ENCODE measurements around the gene FADS3.

FADS3 gene

GRCh38 chr11:61905801-61906521 lies 14.6 kb upstream of the FADS3 start:
- Histone ChIP-seq H3K36me3 (ENCODE audit: control insufficient read depth, insufficient read depth, low read length) (no peaks in the 10 kb centered on the region), H3K4me3 (ENCODE audit: extremely low read depth, insufficient read depth, low read length, poor library complexity, severe bottlenecking) (no peak overlapping the region), H3K4me1 (ENCODE audit: control insufficient read depth, insufficient read depth, low read length, poor library complexity, severe bottlenecking) (peaks cover 8% of the 10 kb centered on the region), H3K9me3 (ENCODE audit: control insufficient read depth, low read length) (no peaks in the 10 kb centered on the region), H3K27ac (ENCODE audit: low read depth, low read length, severe bottlenecking) (no peak overlapping the region)
- 92 to 93% methylated on average over 7 to 13 of the region's 14 CpGs for WGBS, 2 experiments (ENCODE audit: insufficient coverage in 2 of 2)

- Histone ChIP-seq H3K4me1 (ENCODE audit: control insufficient read depth, insufficient read depth, low read length, poor library complexity, severe bottlenecking) (peaks cover 8% of the 10 kb centered on the region), H3K4me3 (ENCODE audit: extremely low read depth, insufficient read depth, low read length, poor library complexity, severe bottlenecking) (no peak overlapping the region), H3K9me3 (ENCODE audit: control insufficient read depth, low read length) (no peaks in the 10 kb centered on the region), H3K27ac (ENCODE audit: low read depth, low read length, severe bottlenecking) (no peak overlapping the region), H3K36me3 (ENCODE audit: control insufficient read depth, insufficient read depth, low read length) (no peaks in the 10 kb centered on the region)
- WGBS, 2 experiments (ENCODE audit: insufficient coverage in 2 of 2): 94% methylated on average over 13 of the region's 13 CpGs
Observed at GRCh38 chr11:61905067-61905696, 13.8 kb upstream of the FADS3 start.

- Histone ChIP-seq H3K9me3 (ENCODE audit: control insufficient read depth, low read length) (no peaks in the 10 kb centered on the region), H3K4me1 (ENCODE audit: control insufficient read depth, insufficient read depth, low read length, poor library complexity, severe bottlenecking) (peaks cover 8% of the 10 kb centered on the region), H3K4me3 (ENCODE audit: extremely low read depth, insufficient read depth, low read length, poor library complexity, severe bottlenecking) (no peak overlapping the region), H3K27ac (ENCODE audit: low read depth, low read length, severe bottlenecking) (no peak overlapping the region), H3K36me3 (ENCODE audit: control insufficient read depth, insufficient read depth, low read length) (no peaks in the 10 kb centered on the region)
- 54 to 72% methylated on average over 9 to 17 of the region's 19 CpGs for WGBS, 2 experiments (ENCODE audit: insufficient coverage in 2 of 2)
Observed at GRCh38 chr11:61904539-61905048, 13.2 kb upstream of the FADS3 start.

- Histone ChIP-seq H3K27ac (ENCODE audit: low read depth, low read length, severe bottlenecking) (no peak overlapping the region), H3K9me3 (ENCODE audit: control insufficient read depth, low read length) (no peaks in the 10 kb centered on the region), H3K4me1 (ENCODE audit: control insufficient read depth, insufficient read depth, low read length, poor library complexity, severe bottlenecking) (peaks cover 6% of the 10 kb centered on the region), H3K36me3 (ENCODE audit: control insufficient read depth, insufficient read depth, low read length) (no peaks in the 10 kb centered on the region), H3K4me3 (ENCODE audit: extremely low read depth, insufficient read depth, low read length, poor library complexity, severe bottlenecking) (no peak overlapping the region)
- WGBS, 2 experiments (ENCODE audit: insufficient coverage in 2 of 2): 92 to 95% methylated on average over 3 of the region's 3 CpGs
Observed at GRCh38 chr11:61903845-61904244, 12.5 kb upstream of the FADS3 start.

GRCh38 chr11:61902313-61902712 lies 11.0 kb upstream of the FADS3 start:
- H3K9me3 ChIP-seq (ENCODE audit: control insufficient read depth, low read length): no peaks in the 10 kb centered on the region
- H3K36me3 ChIP-seq (ENCODE audit: control insufficient read depth, insufficient read depth, low read length): no peaks in the 10 kb centered on the region
- H3K4me1 ChIP-seq (ENCODE audit: control insufficient read depth, insufficient read depth, low read length, poor library complexity, severe bottlenecking): peaks cover 6% of the 10 kb centered on the region
- 87 to 88% methylated on average over 11 of the region's 11 CpGs for WGBS, 2 experiments (ENCODE audit: insufficient coverage in 2 of 2)
- no peak overlapping the region for H3K4me3 ChIP-seq (ENCODE audit: extremely low read depth, insufficient read depth, low read length, poor library complexity, severe bottlenecking)
- H3K27ac ChIP-seq (ENCODE audit: low read depth, low read length, severe bottlenecking): no peak overlapping the region

- Histone ChIP-seq H3K4me1 (ENCODE audit: control insufficient read depth, insufficient read depth, low read length, poor library complexity, severe bottlenecking) (peaks cover 6% of the 10 kb centered on the region), H3K4me3 (ENCODE audit: extremely low read depth, insufficient read depth, low read length, poor library complexity, severe bottlenecking) (no peak overlapping the region), H3K9me3 (ENCODE audit: control insufficient read depth, low read length) (no peaks in the 10 kb centered on the region), H3K36me3 (ENCODE audit: control insufficient read depth, insufficient read depth, low read length) (no peaks in the 10 kb centered on the region), H3K27ac (ENCODE audit: low read depth, low read length, severe bottlenecking) (no peak overlapping the region)
- WGBS, 2 experiments (ENCODE audit: insufficient coverage in 2 of 2): 93 to 94% methylated on average over 9 to 10 of the region's 10 CpGs
Observed at GRCh38 chr11:61901397-61901796, 10.1 kb upstream of the FADS3 start.

GRCh38 chr11:61900251-61900650 lies 8.9 kb upstream of the FADS3 start:
- H3K27ac ChIP-seq (ENCODE audit: low read depth, low read length, severe bottlenecking): no peak overlapping the region
- H3K4me3 ChIP-seq (ENCODE audit: extremely low read depth, insufficient read depth, low read length, poor library complexity, severe bottlenecking): no peak overlapping the region
- no peaks in the 10 kb centered on the region for H3K36me3 ChIP-seq (ENCODE audit: control insufficient read depth, insufficient read depth, low read length)
- H3K9me3 ChIP-seq (ENCODE audit: control insufficient read depth, low read length): no peaks in the 10 kb centered on the region
- peaks cover 6% of the 10 kb centered on the region for H3K4me1 ChIP-seq (ENCODE audit: control insufficient read depth, insufficient read depth, low read length, poor library complexity, severe bottlenecking)
- 97% methylated on average over 12 to 16 of the region's 17 CpGs for WGBS, 2 experiments (ENCODE audit: insufficient coverage in 2 of 2)

GRCh38 chr11:61899146-61899841 lies 7.9 kb upstream of the FADS3 start:
- Histone ChIP-seq H3K27ac (ENCODE audit: low read depth, low read length, severe bottlenecking) (no peak overlapping the region), H3K4me1 (ENCODE audit: control insufficient read depth, insufficient read depth, low read length, poor library complexity, severe bottlenecking) (peaks cover 6% of the 10 kb centered on the region), H3K36me3 (ENCODE audit: control insufficient read depth, insufficient read depth, low read length) (no peaks in the 10 kb centered on the region), H3K9me3 (ENCODE audit: control insufficient read depth, low read length) (no peaks in the 10 kb centered on the region), H3K4me3 (ENCODE audit: extremely low read depth, insufficient read depth, low read length, poor library complexity, severe bottlenecking) (no peak overlapping the region)
- 54 to 71% methylated on average over 21 to 23 of the region's 27 CpGs for WGBS, 2 experiments (ENCODE audit: insufficient coverage in 2 of 2)

- Histone ChIP-seq H3K9me3 (ENCODE audit: control insufficient read depth, low read length) (no peaks in the 10 kb centered on the region), H3K4me3 (ENCODE audit: extremely low read depth, insufficient read depth, low read length, poor library complexity, severe bottlenecking) (no peak overlapping the region), H3K27ac (ENCODE audit: low read depth, low read length, severe bottlenecking) (no peak overlapping the region), H3K4me1 (ENCODE audit: control insufficient read depth, insufficient read depth, low read length, poor library complexity, severe bottlenecking) (peaks cover 6% of the 10 kb centered on the region), H3K36me3 (ENCODE audit: control insufficient read depth, insufficient read depth, low read length) (no peaks in the 10 kb centered on the region)
- WGBS, 2 experiments (ENCODE audit: insufficient coverage in 2 of 2): 91 to 94% methylated on average over 8 to 9 of the region's 9 CpGs
Observed at GRCh38 chr11:61898247-61898582, 6.9 kb upstream of the FADS3 start.

- H3K4me3 ChIP-seq (ENCODE audit: extremely low read depth, insufficient read depth, low read length, poor library complexity, severe bottlenecking): no peak overlapping the region
- no peaks in the 10 kb centered on the region for H3K36me3 ChIP-seq (ENCODE audit: control insufficient read depth, insufficient read depth, low read length)
- H3K4me1 ChIP-seq (ENCODE audit: control insufficient read depth, insufficient read depth, low read length, poor library complexity, severe bottlenecking): peaks cover 6% of the 10 kb centered on the region
- H3K27ac ChIP-seq (ENCODE audit: low read depth, low read length, severe bottlenecking): no peak overlapping the region
- H3K9me3 ChIP-seq (ENCODE audit: control insufficient read depth, low read length): no peaks in the 10 kb centered on the region
- WGBS, 2 experiments (ENCODE audit: insufficient coverage in 2 of 2): 67 to 75% methylated on average over 15 to 16 of the region's 17 CpGs
Observed at GRCh38 chr11:61897387-61898246, 6.3 kb upstream of the FADS3 start.

All from mesodermal cell (in vitro differentiated cells).